ENCODE results near the gene CTSF. TPM values are rescaled to one million over a fixed set of nuclear protein-coding genes. Genes with fewer than 3 reads are reported as not detected.

The CTSF gene
- 100 to 1,000 TPM in 3 of 4 donors, 10 to 100 TPM in 1; 55.9 to 196 (median 121) TPM for total RNA-seq

- TF ChIP-seq CTCF (IDR thresholded peaks at IDR 0.05; ENCODE audit: low read depth): no peak
These were observed at the start of gene CTSF for GRCh38 chr11:66568124-66568916. Gene CTSF, minus strand, starts transcription at chr11:66568606. Its CDS starts 120 bp downstream, at chr11:66568486.

- no peak for TF ChIP-seq CTCF (IDR thresholded peaks at IDR 0.05; ENCODE audit: low read depth)
These were observed 48.9 kb upstream of the CTSF start for GRCh38 chr11:66617155-66617834.

DNA sequence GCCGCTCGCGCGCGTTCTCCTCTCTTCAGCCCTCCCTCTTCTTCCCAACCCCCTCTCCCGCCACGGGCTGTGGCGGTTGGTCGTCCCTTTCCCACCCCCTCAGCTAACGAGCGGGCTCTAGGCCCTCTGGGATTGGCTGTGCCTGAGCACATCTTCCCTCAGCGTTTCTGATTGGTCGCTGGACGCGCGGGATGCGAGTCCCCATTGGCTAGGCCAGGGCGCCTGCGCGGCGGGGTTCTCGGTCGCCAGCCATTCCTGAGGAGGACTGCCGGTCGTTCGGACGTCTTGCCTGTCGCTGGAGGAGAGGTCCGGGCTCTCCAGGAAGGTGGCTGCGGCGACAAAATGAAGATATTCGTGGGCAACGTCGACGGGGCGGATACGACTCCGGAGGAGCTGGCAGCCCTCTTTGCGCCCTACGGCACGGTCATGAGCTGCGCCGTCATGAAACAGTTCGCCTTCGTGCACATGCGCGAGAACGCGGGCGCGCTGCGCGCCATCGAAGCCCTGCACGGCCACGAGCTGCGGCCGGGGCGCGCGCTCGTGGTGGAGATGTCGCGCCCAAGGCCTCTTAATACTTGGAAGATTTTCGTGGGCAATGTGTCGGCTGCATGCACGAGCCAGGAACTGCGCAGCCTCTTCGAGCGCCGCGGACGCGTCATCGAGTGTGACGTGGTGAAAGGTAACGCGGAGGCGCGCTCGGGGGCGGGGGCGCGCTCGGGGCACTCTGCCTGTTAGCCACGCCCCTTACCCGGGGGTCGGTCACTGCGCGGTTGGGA, 48.2 kb upstream of the CTSF start, which contains the start of gene RBM14:
Gene RBM14, plus strand, starts transcription at position 252 of the 776 bp plus-strand sequence. Its CDS starts 91 bp downstream, at position 343.
- TF ChIP-seq CTCF (IDR thresholded peaks at IDR 0.05; ENCODE audit: low read depth): no peak

- no peak for TF ChIP-seq CTCF (IDR thresholded peaks at IDR 0.05; ENCODE audit: low read depth)
These were observed 45.7 kb upstream of the CTSF start for GRCh38 chr11:66614073-66614472.

DNA sequence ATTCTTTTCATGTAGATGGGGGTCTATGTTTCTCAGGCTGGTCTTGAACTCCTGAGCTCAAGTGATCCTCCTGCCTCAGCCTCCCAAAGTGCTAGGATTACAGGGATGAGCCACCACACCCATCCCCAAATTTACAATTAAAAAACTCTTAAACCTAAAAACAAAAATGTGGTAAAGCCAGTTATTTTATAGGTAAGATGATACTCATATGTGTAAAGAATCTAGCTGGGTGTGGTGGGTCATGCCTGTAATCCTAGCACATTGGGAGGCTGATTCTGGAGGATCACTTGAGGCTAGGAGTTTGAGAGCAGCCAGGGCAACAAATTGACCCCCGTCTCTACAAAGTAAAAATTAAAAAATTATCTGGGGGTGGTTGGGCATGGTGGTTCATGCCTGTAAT, 44.1 kb upstream of the CTSF start:
- no peak for TF ChIP-seq CTCF (IDR thresholded peaks at IDR 0.05; ENCODE audit: low read depth)

DNA sequence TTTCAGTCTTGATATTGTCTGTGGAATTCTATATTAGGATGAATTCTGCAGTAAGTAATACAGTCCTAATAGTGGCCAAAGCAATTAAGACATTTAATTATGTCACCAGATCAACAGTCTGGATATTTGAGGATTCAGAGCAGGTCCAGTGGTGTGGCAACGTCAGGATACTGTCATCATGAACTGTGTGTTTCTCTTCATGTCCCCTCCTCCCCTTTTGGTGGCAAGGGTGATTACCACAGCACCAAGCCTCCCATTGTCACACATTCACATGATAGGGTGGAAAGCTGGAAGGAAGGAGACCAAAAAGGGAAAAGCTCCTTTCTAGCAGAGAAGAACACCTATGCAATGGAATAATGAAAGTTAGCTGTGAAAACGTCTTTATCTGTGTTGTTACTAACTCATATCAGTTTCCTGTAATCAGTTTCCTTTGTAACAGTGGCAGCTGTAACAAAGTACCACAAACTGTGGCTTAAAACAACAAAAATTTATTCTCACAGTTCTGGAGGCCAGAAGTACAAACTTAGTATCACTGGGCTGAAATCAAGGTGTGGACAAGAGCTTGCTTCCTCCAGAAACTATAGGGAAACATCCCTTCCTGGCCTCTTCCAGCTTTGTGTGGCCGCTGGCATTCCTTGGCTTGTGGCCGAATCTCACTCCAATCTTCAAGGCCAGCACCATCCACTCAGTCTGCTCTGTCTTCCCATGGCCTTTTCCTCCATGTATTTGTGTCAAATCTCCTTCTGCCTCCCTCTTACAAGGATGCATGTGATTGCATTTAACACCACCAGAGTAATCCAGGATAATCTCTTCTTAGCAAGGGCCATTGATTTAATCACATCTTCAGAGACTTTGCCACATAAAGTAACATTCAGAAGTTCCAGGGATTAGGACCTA, 41.6 kb upstream of the CTSF start:
- TF ChIP-seq CTCF (IDR thresholded peaks at IDR 0.05; ENCODE audit: low read depth): no peak
